Measurements from ENCODE around the gene GLCCI1. TPM values are rescaled to one million over a fixed set of nuclear protein-coding genes. Genes with fewer than 3 reads are reported as not detected.

The GLCCI1 gene
- total and polyA plus RNA-seq, 2 of the 13 experiments (the other 11 are each of a cell fraction or from before 2014, with no cell fraction given) = 1.3 to 1.7 TPM

- no peak overlapping the region for H3K27ac ChIP-seq (ENCODE audit: extremely low read length, insufficient read depth, low read length)
- in situ Hi-C loops (cut with HindIII; ENCODE audit: extremely low pct_ligation_motif_present, low pct_unique_long_range_greater_than_20kb) (no loop called here), intact Hi-C loops (cut with micrococcal nuclease; ENCODE audit: unreplicated experiment) (no loop called here)
- TF ChIP-seq CENPX (CRISPR knock-in tag; IDR thresholded peaks at IDR 0.05) (no peak), CENPT (CRISPR knock-in tag; IDR thresholded peaks at IDR 0.05; ENCODE audit: low read depth) (no peak), CEBPG (CRISPR knock-in tag; IDR thresholded peaks at IDR 0.05) (no peak), ZNF292 (CRISPR knock-in tag; IDR thresholded peaks at IDR 0.05; ENCODE audit: borderline replicate concordance, low read depth) (no peak), ZXDC (CRISPR knock-in tag; IDR thresholded peaks at IDR 0.05) (no peak), KDM2A (CRISPR knock-in tag; IDR thresholded peaks at IDR 0.05; ENCODE audit: borderline replicate concordance, low read depth) (no peak), IRX3 (CRISPR knock-in tag; IDR thresholded peaks at IDR 0.05; ENCODE audit: borderline replicate concordance, low read depth) (no peak)
- no peak for DNase-seq (ENCODE audit: low spot score)
- H3K9me3 ChIP-seq (ENCODE audit: low read length) = peaks cover 23% of the 10 kb centered on the region
- H3K27me3 ChIP-seq (ENCODE audit: control insufficient read depth in 1 of 2, insufficient read depth in 2 of 2, low read length in 2 of 2) = no peaks in the 10 kb centered on the region
- no peaks in the 10 kb centered on the region for H3K79me2 ChIP-seq (ENCODE audit: insufficient read depth, low read length)
- no peak for ATAC-seq
- H4K20me1 ChIP-seq (ENCODE audit: insufficient read depth, low read length) = no peaks in the 10 kb centered on the region
- FAIRE-seq = no peak
- H3K36me3 ChIP-seq (replicated peaks in 1 of 2; ENCODE audit: control insufficient read depth in 1 of 2, insufficient read depth in 2 of 2, low read length in 2 of 2) = no peaks in the 10 kb centered on the region
- ChIA-PET POLR2A (no interaction called here), CTCF (ENCODE audit: low intra/inter-chr PET ratio, low total read pairs) (no interaction called here)
- no TSS peak for BruUV-seq (replicated peaks)
- no peaks in the 10 kb centered on the region for H3K4me1 ChIP-seq (ENCODE audit: insufficient read depth, low read length)
- no peak overlapping the region for H2AFZ ChIP-seq (ENCODE audit: low read length)
- H3K4me3 ChIP-seq (replicated peaks in 1 of 3; ENCODE audit: insufficient read depth in 1 of 3, low read depth in 2 of 3, low read length in 3 of 3) = no peak overlapping the region
- no peak overlapping the region for H3K9ac ChIP-seq (ENCODE audit: insufficient read depth, low read depth, low read length)
- H3K4me2 ChIP-seq (ENCODE audit: low read depth, low read length) = no peak overlapping the region
Observed at GRCh38 chr7:7988706-7989105, 20.1 kb downstream of the GLCCI1 start.

- no peaks in the 10 kb centered on the region for H3K79me2 ChIP-seq (ENCODE audit: insufficient read depth, low read length)
- in situ Hi-C loops (cut with HindIII; ENCODE audit: extremely low pct_ligation_motif_present, low pct_unique_long_range_greater_than_20kb) (no loop called here), intact Hi-C loops (cut with micrococcal nuclease; ENCODE audit: unreplicated experiment) (no loop called here)
- DNase-seq (ENCODE audit: low spot score) = no peak
- no peak overlapping the region for H3K4me2 ChIP-seq (ENCODE audit: low read depth, low read length)
- H2AFZ ChIP-seq (ENCODE audit: low read length) = no peak overlapping the region
- 100% methylated on average over 1 of the region's 1 CpG for WGBS (ENCODE audit: low lambda C conversion rate)
- no peak overlapping the region for H3K4me3 ChIP-seq (replicated peaks in 1 of 3; ENCODE audit: insufficient read depth in 1 of 3, low read depth in 2 of 3, low read length in 3 of 3)
- no peak for FAIRE-seq
- H3K9ac ChIP-seq (ENCODE audit: insufficient read depth, low read depth, low read length) = no peak overlapping the region
- peaks cover 23% of the 10 kb centered on the region for H3K9me3 ChIP-seq (ENCODE audit: low read length)
- TF ChIP-seq FIP1L1 (IDR thresholded peaks at IDR 0.05; ENCODE audit: borderline replicate concordance, insufficient read depth, low read depth, low read length) (no peak), CCAR2 (optimal IDR thresholded peaks at IDR 0.05; ENCODE audit: low read depth, low read length) (no peak), SMAD1 (CRISPR knock-in tag; IDR thresholded peaks at IDR 0.05; ENCODE audit: borderline replicate concordance, low read depth) (no peak), ZNF34 (CRISPR knock-in tag; IDR thresholded peaks at IDR 0.05; ENCODE audit: borderline replicate concordance) (no peak), EP300 (IDR thresholded peaks at IDR 0.05; ENCODE audit: low read depth in 2 of 2, low read length in 2 of 2) (no peak), EP300 (CRISPR knock-in tag; IDR thresholded peaks at IDR 0.05; ENCODE audit: borderline replicate concordance) (no peak), NRL (CRISPR knock-in tag; IDR thresholded peaks at IDR 0.05; ENCODE audit: borderline replicate concordance) (no peak)
- TF ChIP-seq, protein P1, sequence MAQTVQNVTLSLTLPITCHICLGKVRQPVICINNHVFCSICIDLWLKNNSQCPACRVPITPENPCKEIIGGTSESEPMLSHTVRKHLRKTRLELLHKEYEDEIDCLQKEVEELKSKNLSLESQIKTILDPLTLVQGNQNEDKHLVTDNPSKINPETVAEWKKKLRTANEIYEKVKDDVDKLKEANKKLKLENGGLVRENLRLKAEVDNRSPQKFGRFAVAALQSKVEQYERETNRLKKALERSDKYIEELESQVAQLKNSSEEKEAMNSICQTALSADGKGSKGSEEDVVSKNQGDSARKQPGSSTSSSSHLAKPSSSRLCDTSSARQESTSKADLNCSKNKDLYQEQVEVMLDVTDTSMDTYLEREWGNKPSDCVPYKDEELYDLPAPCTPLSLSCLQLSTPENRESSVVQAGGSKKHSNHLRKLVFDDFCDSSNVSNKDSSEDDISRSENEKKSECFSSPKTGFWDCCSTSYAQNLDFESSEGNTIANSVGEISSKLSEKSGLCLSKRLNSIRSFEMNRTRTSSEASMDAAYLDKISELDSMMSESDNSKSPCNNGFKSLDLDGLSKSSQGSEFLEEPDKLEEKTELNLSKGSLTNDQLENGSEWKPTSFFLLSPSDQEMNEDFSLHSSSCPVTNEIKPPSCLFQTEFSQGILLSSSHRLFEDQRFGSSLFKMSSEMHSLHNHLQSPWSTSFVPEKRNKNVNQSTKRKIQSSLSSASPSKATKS (CRISPR knock-in tag; IDR thresholded peaks at IDR 0.05) = no peak
- H4K20me1 ChIP-seq (ENCODE audit: insufficient read depth, low read length) = no peaks in the 10 kb centered on the region
- H3K36me3 ChIP-seq (replicated peaks in 1 of 2; ENCODE audit: control insufficient read depth in 1 of 2, insufficient read depth in 2 of 2, low read length in 2 of 2) = no peaks in the 10 kb centered on the region
- ChIA-PET CTCF (ENCODE audit: low intra/inter-chr PET ratio, low total read pairs) (no interaction called here), POLR2A (no interaction called here)
- no peak for ATAC-seq
- BruUV-seq (replicated peaks) = no TSS peak
- H3K4me1 ChIP-seq (ENCODE audit: insufficient read depth, low read length) = no peaks in the 10 kb centered on the region
- H3K27ac ChIP-seq (ENCODE audit: extremely low read length, insufficient read depth, low read length) = no peak overlapping the region
- no peaks in the 10 kb centered on the region for H3K27me3 ChIP-seq (ENCODE audit: control insufficient read depth in 1 of 2, insufficient read depth in 2 of 2, low read length in 2 of 2)
Observed at GRCh38 chr7:7989133-7989532, 20.5 kb downstream of the GLCCI1 start.
